Esophagus muscularis mucosa (tissue), 3 donors: Measurements from ENCODE around the gene KCNH4.

Experiments
- EP300 ChIP-seq: sonication (generic); formaldehyde crosslinking; IDR thresholded peaks from one replicate; pipeline ENCODE4 v1.6.1; 2017; ENCODE audit warnings: antibody characterized with exemption
- POLR2A ChIP-seq: fragments of 450-650 bp; IDR thresholded peaks from one replicate; pipeline ENCODE4 v1.6.1; 2017; ENCODE audit warnings: antibody characterized with exemption, moderate library complexity, mild to moderate bottlenecking, low read depth
- POLR2AphosphoS5 ChIP-seq, 2 donors: sonication (generic); formaldehyde crosslinking; IDR thresholded peaks; one replicate each; pipeline ENCODE4 v1.6.1; 2017; ENCODE audit warnings: antibody characterized with exemption in 2 of 2

DNA sequence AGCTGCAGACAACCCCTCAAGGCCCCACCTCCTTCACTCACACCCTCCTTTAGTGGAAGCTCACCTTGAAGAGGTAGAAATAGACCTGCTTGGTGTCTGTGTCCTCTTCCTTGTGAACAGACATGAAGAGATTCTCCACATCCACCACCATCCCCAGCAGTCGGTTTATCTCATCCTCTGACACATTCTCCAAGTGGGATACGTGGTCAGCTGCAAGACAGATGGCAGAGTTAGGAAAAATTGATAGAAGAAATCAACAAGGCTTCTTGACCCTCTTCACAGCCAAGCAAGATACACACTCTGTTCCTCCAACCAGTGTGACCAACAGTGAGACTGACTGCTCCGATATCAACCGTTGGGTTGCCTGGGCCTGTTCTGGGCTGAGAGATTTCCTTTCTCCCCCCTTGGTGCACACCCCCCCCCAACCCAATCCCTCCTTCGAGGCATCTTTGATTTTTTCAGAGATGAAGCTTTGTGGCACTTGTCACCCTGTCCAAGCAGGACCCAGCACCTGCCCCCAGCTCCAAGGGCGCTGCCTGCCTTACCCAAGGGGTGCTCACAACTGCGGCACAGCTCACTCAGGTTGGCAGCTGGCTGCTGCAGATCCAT lies 60.7 kb downstream of the KCNH4 start:
- TF ChIP-seq EP300 (no peak), POLR2A (no peak), POLR2AphosphoS5 (IDR thresholded peaks at IDR 0.05) (no peak)
